T47D (cell line): Measurements from ENCODE around the gene GALNT5.
A peak's percentile ranks its signal among the peaks of the same experiment; 100 is the strongest.
"Not testable (repeated sequence)": the region's sequence is repeated elsewhere in the genome, so short reads cannot be mapped to it uniquely, and the experiment has no call there.

Experiments used
- DNase-seq, 2 experiments: peaks; one replicate each; pipeline versions ENCODE4 v3.0.0 to v3.0.0-alpha.2; 2011 to 2012; ENCODE audit warnings: low read depth in 1 of 2, low spot score in 1 of 2
- JUND ChIP-seq: IDR thresholded peaks from 2 replicates; pipeline ENCODE4 v1.6.1; 2012; ENCODE audit warnings: low read depth
- in situ Hi-C: cut with HindIII; loops from 2 replicates; pipeline ENCODE4 v1.10.0; 2016; ENCODE audit warnings: low sequenced_read_pairs, low pct_unique_long_range_greater_than_20kb

GALNT5 gene

DNA sequence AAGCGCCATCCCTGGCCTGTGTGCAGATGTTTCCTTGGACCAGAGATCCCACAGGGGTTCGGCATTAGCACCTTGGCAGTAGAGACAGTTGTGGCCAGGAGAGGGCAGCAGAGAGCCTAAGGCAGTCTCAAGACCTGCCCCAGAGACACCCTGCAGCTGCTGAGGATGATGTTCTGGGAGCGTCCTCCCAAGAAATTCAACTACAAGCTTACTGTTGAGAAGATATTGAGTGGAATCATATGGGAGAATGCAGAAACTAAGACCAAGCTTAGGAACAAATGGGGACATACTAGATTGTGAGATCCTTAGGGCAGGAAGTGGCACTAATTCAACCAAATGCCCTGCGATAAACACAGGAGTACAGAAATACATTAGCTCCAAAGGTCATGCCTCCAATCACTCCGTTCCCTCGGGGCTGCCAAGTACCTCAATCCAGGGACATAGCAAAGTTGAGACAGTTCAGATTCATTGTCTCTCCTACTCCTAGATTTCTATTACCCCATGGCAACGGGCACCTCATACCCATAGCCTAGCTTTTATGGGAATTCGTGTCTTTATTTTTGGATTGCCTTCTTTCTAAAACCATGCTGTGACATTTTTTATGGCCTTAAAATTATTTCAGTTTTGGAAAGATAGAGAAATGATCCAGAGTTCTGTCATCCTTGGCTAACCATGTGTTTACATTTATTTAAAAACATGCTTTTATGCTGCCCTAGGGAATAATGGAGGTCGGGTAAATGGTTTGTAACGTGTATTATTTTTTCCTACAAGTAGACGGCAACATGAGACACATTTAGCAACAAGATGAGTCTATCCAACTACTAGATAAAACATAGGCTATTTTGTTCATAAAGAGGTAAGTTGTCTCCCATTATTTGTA lies 70.4 kb downstream of the GALNT5 start:
- peak; percentile 42 to 67 for DNase-seq
- in situ Hi-C loops, result no loop called here
- TF ChIP-seq JUND, result no peak

DNA sequence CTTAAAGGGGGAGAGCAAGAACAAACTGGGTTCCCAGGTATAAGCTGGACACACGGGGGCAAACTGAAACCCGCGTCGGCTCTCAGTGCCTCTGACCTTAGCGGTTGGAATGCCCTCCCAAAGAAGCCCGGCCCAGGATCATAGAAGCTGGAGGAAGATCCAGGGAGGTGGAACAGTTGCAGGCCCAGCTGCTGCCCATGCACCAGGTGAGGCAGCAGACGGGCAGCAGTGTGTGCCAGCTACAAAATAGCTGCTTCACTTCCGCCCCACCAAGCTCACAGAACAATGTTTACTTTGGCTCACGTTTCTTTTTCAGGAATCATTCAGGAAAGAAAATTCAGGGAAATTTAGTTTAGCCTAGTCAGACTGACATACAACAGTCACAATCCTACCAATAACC lies 72.0 kb downstream of the GALNT5 start:
- in situ Hi-C loops, result no loop called here
- TF ChIP-seq JUND, result no peak
- DNase-seq, result no peak

DNA sequence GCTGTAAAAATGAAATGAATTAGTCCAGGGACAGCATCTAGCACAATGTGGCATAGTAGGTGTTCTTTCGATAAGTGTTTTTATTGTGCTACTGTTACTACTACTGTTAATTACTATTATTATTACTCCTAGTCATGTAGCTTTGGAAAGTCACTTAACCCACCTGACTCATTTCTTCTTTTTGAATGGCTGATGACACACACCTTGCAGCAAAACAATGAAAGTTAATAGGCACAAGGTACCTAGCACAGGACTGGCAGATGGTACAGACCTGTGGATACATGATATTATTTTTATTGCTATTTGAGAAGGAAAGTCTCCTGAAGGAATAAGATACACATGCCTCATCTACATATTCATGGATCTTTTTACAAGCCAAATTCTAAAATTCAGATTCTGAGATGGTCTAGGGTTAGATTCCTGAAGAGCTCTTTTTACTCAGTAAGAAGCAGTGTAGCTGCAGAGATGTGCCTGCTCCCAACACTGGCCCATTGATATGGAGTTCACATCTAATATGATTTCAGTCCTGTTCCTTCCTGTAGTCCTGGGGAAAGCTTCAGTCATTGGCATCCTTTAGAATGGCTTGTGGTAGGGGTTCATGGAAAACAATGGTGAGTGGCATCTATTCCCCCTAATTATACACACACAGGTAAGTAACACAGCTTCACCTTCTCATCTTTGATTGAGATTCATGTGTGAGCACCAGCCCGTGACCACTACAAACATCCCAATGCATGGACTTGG lies 76.0 kb downstream of the GALNT5 start:
- in situ Hi-C loops, result no loop called here
- DNase-seq, result no peak
- no peak for TF ChIP-seq JUND

DNA sequence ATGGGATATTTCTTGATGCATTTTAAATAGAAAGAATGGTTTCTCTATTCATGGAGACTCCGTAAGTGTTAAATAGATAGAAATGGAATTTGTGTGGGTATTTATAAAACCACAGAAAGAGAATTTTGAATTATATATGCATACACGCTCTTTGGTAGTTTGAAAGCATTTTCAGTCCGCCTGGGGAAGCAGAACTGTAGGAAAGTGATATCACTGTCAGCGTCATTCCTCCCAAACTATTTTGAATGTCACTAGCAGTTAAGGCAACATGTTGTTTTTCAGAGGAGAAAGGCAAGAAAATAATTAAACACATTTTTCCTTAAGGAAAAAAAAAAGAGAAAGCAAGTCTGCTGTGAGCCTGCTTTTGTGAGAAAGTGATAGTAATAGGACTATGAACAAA lies 76.8 kb downstream of the GALNT5 start:
- TF ChIP-seq JUND, result no peak
- no peak for DNase-seq
- in situ Hi-C loops, result no loop called here

DNA sequence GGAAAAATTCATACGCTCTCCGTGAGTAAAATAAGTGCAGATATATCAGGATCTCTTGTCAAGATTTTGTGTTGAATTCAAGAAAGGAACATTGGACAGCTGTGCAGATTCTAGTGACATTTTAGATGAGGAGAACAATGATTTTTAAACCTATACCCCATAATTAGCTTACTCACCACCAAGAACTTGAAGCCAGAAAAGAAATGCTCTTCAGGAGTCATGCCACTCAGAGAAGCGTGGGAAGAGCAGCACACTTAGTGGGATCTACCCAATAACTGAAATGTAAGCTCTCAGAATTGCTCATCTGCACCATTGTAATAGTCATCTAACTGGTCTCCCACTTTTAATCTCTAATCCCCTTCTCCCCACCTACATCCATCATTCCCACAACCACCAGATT lies 77.3 kb downstream of the GALNT5 start:
- DNase-seq, result no peak
- TF ChIP-seq JUND, result no peak
- in situ Hi-C loops, result no loop called here

DNA sequence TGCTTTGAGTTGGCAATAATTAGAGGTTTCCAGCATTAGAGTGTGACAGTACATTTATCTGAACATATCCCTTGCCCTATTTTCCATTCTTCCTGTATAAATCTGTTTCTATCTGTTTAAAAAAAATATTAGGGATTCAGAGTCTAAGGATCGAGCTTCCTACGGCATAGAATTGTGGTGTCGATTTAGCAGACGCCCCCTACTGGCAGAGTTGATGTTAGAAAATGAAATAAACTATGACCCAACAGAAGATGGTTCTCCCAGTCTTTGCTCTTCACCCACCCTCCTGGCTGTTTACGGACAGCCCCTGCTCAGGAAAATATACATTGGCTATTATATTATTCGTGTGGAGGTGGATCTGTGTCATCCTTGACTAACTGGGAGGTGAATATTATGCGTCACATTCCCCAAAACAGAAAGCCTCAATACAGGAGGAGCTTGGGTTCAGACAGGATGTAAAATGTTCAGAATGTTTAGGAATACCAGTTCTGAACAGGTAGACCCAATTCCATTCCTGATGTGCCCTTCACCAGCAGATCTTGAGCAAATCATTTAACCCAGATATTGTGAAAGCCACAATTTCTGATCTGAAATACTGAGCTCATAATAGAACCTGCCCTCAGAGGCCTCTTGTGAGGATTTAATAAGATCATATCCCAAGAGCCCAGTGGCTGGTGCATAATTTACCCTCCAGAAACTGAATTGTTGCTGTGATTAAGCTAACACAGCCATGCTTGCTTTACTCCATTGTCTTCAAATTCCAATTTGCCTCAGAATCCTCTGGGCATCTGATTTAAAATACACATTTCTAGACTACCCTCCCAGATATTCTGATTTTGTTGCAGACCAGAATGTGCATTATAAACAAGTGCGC lies 78.9 kb downstream of the GALNT5 start:
- no peak for TF ChIP-seq JUND
- DNase-seq, result peak in 1 of 2 experiments; percentile 56
- in situ Hi-C loops, result no loop called here

DNA sequence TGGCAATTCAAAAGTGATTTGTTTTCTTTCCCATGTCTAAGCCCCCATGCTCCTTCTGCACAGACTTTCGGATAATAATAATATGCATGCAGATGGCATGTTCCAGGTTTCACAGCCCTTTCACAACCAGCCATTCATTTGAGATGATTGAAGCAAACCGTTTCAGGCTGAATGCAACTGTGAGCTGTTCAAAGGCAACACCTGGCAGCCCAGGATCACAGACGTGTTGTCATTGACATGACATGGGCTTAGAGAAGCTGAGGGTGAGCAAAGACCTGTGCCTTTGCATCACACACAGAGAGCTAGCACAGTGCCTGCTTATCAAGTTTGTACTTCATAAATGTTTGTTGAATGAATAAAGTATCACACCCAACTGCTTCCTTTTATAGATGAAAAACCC lies 80.5 kb downstream of the GALNT5 start:
- TF ChIP-seq JUND, result no peak
- DNase-seq, result no peak
- in situ Hi-C loops, result no loop called here

DNA sequence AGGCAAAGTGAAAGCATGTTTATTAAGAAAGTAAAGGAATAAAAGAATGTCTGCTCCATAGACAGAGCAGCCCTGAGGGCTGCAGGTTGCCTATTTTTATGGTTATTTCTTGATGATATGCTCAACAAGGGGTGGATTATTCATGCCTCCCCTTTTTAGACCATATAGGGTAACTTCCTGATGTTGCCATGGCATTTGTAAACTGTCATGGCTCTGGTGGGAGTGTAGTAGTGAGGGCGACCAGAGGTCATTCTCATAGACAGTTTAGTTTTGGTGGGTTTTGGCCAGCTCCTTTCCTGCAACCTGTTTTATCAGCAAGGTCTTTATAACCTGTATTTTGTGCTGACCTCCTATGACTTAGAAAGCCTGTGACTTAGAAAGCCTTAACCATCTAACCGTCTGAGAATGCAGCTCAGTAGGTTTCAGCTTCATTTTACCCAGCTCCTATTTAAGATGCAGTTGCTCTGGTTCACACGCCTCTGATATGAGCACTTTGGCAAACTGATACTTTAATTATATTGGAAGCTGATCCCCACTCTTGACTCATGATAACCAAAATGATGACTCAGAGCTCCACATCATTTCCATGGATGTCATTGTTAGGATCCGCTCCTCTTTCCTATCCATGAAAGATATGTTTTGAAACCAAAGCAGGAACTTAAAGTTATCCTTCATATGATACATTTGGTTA lies 82.6 kb downstream of the GALNT5 start:
- no peak for TF ChIP-seq JUND
- no peak for DNase-seq
- in situ Hi-C loops, result no loop called here

DNA sequence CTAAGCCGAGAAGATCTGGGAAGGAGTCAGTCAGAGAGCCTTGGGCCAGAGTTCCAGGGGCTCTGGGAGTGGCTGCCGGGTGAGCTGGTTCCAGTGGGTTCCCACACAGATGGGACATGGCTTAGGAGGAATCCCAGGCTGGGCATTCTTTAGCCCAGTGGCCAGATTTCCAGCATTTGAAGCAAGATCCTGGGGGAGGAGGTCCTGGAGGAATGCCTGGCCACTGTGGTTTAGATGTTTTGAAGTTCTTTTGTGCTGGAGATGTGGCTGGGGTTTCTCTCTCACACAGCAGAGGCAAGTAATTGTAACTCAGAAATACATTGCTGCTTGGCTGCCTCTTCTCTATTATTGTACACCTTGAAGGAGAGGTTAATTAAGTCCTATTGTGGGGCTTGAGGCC lies 83.9 kb downstream of the GALNT5 start:
- DNase-seq, in situ Hi-C loops: not testable (repeated sequence)

DNA sequence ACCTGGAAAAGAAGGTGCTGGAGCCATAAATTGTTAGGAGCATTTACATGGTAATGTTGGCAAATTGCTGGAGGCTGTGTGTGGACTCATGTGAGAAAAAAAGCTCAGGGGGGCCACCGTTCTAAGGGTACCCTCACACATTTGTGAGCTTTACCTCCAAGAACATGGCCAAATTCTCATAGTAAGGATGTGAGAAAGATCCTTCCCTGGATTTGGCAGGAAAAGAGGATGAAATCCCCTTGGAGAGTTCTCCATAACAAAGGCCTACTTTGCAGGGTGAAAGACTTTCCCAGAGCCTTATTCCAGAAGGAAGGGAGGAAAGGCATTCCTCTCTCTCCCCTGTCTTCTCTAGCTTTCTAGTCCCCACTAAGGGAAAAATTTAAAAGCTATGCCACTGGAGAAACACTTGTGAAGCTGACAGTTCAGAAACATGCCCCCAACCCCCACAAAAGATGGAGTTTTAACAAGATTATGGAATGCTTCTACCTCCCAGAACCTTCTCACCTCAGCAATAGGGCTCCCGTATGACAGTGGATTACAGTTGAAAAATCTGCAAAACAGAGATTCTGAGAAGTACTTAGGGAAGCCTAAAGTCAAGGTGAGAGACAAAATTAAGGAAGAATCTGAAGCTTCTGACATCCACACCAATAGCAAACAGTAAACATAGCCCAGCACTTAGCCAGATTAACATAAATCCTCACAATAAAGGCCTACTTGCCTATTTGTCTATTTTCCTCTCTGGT lies 88.3 kb downstream of the GALNT5 start:
- no peak for TF ChIP-seq JUND
- no peak for DNase-seq
- in situ Hi-C loops, result no loop called here

DNA sequence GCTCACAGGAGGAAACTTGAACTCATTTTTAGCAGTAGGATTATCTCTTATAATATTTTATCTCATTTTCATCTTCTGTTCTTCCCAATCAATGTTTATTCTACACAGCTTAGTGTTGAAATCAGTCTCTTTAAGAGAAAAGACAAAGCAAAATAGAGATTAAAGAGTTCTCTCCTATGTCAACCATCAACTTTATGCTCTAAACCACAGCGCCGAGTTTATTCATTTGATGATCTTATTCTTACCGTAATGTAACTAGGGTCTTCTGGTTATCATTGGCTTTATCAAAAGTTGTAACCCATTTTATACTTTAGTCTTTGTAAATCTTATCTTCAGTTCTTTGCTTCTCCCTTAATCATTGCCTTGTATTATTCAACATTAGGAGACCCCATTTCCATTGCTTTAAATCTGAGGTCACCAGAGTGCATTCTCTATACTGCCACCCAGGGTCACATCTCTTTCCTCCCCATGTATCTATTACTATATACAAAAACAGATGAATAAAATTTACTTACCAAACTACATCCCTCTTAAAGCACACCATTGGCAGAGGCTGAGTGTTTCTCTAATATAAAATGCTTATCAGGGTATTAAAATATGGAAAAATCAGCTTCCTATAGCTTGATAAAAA lies 90.9 kb downstream of the GALNT5 start:
- DNase-seq, result no peak
- in situ Hi-C loops, result no loop called here

More for the DNA sequence above, 90.9 kb downstream of the GALNT5 start:
- TF ChIP-seq JUND, result no peak
